ENCODE results near the gene MAT1A. TPM values are rescaled to one million over a fixed set of nuclear protein-coding genes. Genes with fewer than 3 reads are reported as not detected.
"Not testable (repeated sequence)": the region's sequence is repeated elsewhere in the genome, so short reads cannot be mapped to it uniquely, and the experiment has no call there.

MAT1A gene
- total RNA-seq, 1 donor = not detected

GRCh38 chr10:80313523-80313922 is 24.1 kb upstream of the MAT1A start:
- TF ChIP-seq CTCF (IDR thresholded peaks at IDR 0.05; ENCODE audit: insufficient read depth, low read length) = no peak
- no peak for DNase-seq (ENCODE audit: low read depth)
- no peak overlapping the region for H3K4me3 ChIP-seq (ENCODE audit: low read depth, low read length)

GRCh38 chr10:80305989-80306388 is 16.5 kb upstream of the MAT1A start:
- H3K4me3 ChIP-seq (ENCODE audit: low read depth, low read length); DNase-seq (ENCODE audit: low read depth): not testable (repeated sequence)

- no peak overlapping the region for H3K4me3 ChIP-seq (ENCODE audit: low read depth, low read length)
- DNase-seq (ENCODE audit: low read depth) = no peak
- TF ChIP-seq CTCF (IDR thresholded peaks at IDR 0.05; ENCODE audit: insufficient read depth, low read length) = no peak
Observed at GRCh38 chr10:80296942-80297341, 7.5 kb upstream of the MAT1A start.

- no peak for TF ChIP-seq CTCF (IDR thresholded peaks at IDR 0.05; ENCODE audit: insufficient read depth, low read length)
- H3K4me3 ChIP-seq (ENCODE audit: low read depth, low read length) = no peak overlapping the region
- DNase-seq (ENCODE audit: low read depth) = no peak
Observed at GRCh38 chr10:80292607-80293239, 3.3 kb upstream of the MAT1A start.

- TF ChIP-seq CTCF (IDR thresholded peaks at IDR 0.05; ENCODE audit: insufficient read depth, low read length) = no peak
- DNase-seq (ENCODE audit: low read depth) = no peak
- no peak overlapping the region for H3K4me3 ChIP-seq (ENCODE audit: low read depth, low read length)
Observed at GRCh38 chr10:80290474-80291220, 1.2 kb upstream of the MAT1A start.

GRCh38 chr10:80288849-80289248 is 609 bp downstream of the MAT1A start:
- no peak for DNase-seq (ENCODE audit: low read depth)
- no peak for TF ChIP-seq CTCF (IDR thresholded peaks at IDR 0.05; ENCODE audit: insufficient read depth, low read length)
- H3K4me3 ChIP-seq (ENCODE audit: low read depth, low read length) = no peak overlapping the region

GRCh38 chr10:80284522-80284921 is 4.9 kb downstream of the MAT1A start:
- no peak for TF ChIP-seq CTCF (IDR thresholded peaks at IDR 0.05; ENCODE audit: insufficient read depth, low read length)
- H3K4me3 ChIP-seq (ENCODE audit: low read depth, low read length) = no peak overlapping the region
- no peak for DNase-seq (ENCODE audit: low read depth)

All from fibroblast of the aortic adventitia (primary cell).